Measurements from ENCODE around the gene MCFD2. TPM values are rescaled to one million over a fixed set of nuclear protein-coding genes. Genes with fewer than 3 reads are reported as not detected.

The MCFD2 gene
- total RNA-seq, 4 donors from 2014 or later, result 131 to 223 (median 169) TPM

DNA sequence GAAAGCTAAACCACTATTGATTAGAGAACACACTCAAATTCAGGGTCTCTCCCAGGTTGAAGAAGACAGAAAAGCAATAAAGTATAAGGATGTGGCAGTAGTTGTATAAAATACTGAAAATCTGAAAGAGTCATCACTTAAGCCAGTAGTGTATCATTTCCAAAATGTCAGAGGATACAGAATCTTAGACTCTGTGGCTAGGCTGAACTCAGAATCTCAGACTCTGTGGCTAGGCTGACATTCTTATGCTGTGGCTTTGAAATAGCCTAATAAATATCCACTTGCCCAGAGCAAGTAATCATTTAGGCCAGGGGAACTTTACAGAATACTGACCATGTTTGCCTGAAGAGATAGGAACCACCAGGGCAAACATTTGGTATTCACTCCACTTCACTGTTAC is 13.1 kb downstream of the MCFD2 start:
- intact Hi-C loops (cut with DNase I), result no loop called here
- TF ChIP-seq, protein P1, sequence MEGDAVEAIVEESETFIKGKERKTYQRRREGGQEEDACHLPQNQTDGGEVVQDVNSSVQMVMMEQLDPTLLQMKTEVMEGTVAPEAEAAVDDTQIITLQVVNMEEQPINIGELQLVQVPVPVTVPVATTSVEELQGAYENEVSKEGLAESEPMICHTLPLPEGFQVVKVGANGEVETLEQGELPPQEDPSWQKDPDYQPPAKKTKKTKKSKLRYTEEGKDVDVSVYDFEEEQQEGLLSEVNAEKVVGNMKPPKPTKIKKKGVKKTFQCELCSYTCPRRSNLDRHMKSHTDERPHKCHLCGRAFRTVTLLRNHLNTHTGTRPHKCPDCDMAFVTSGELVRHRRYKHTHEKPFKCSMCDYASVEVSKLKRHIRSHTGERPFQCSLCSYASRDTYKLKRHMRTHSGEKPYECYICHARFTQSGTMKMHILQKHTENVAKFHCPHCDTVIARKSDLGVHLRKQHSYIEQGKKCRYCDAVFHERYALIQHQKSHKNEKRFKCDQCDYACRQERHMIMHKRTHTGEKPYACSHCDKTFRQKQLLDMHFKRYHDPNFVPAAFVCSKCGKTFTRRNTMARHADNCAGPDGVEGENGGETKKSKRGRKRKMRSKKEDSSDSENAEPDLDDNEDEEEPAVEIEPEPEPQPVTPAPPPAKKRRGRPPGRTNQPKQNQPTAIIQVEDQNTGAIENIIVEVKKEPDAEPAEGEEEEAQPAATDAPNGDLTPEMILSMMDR (IDR thresholded peaks at IDR 0.05), result no peak
- no peak for TF ChIP-seq POLR2A (IDR thresholded peaks at IDR 0.05)

DNA sequence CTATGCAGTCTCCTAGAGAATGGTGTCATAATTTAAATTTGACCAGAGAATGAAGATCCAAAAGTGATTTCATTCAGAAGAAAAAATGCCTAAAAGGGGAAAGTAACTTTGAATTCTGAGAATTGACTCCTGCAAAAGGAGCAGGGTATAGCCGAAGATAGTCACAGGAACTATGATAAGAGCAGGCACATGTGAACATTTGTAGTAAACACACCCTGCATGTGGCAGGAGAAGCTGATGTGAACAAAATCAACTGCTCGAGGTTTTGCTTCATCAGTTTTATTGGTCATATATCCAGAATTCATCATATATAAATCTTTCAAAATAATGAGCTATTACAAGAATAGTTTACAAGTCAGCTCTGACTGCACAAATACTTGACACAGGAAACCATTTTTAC is 14.0 kb downstream of the MCFD2 start:
- 93 to 96% methylated on average over 2 of the region's 2 CpGs for WGBS, 2 donors
- DNase-seq, result no peak
- Histone ChIP-seq H3K4me3 (replicated peaks in 1 of 3) (no peak overlapping the region), H3K9me3 (no peaks in the 10 kb centered on the region), H3K4me1 (no peaks in the 10 kb centered on the region), H3K27ac (no peak overlapping the region), H3K27me3 (no peaks in the 10 kb centered on the region), H3K36me3 (peaks cover 7 to 23% of the 10 kb centered on the region in 2 donors)
- intact Hi-C loops (cut with DNase I), result no loop called here
- TF ChIP-seq, protein P1 (IDR thresholded peaks at IDR 0.05), result no peak
- no peak for TF ChIP-seq POLR2A (IDR thresholded peaks at IDR 0.05)

More for the DNA sequence above, 13.1 kb downstream of the MCFD2 start:
- no peaks in the 10 kb centered on the region for H3K4me1 ChIP-seq
- DNase-seq, result no peak
- no peak overlapping the region for H3K27ac ChIP-seq
- no peaks in the 10 kb centered on the region for H3K27me3 ChIP-seq
- H3K9me3 ChIP-seq, result no peaks in the 10 kb centered on the region
- no peak overlapping the region for H3K4me3 ChIP-seq (replicated peaks in 1 of 3)
- peaks cover 14 to 31% of the 10 kb centered on the region in 2 donors for H3K36me3 ChIP-seq

DNA sequence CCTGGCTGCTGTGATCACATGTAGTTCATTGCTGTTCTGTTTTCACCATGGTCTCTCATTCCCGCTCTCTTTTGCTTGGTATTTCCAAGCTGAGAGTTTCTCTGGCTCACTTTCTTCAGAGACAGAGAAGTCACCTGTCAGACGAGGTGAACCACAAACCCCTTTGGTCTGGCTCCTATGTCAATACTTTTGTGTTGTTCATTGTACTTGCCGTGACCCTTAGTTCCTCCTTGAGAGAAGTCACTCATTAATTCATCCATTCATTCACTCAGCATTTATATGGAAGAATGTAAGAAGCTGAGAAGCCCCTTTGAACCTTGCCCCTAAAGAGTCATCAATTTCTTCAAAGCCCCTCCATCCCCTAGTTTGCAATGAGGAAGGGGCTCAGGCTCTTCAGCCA is 15.2 kb downstream of the MCFD2 start:
- 71 to 85% methylated on average over 3 of the region's 3 CpGs for WGBS, 2 donors
- intact Hi-C loops (cut with DNase I), result no loop called here

DNA sequence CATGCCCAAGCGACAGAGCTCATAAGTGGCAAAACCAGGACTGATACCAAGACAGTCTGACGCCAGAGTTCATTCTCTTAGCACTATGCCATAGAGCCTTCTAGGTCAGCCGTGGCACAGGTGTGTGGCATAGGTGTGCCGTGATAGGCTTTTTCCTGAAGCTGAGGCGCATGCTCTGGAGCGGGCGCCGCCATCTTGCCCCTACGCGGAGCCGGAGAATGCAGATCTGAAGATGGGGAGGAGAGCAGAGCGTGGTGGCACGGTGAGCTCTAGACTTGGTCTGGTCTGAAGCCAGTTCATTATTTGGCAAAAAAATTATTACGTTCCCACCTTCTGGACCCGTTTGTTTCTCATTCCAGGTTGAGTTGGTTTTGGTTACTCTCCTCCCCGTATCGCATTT is 16.6 kb downstream of the MCFD2 start:
- no peaks in the 10 kb centered on the region for H3K9me3 ChIP-seq
- H3K27ac ChIP-seq, result no peak overlapping the region
- H3K27me3 ChIP-seq, result no peaks in the 10 kb centered on the region
- no peak overlapping the region for H3K4me3 ChIP-seq (replicated peaks in 1 of 3)
- WGBS, 2 donors, result 90 to 94% methylated on average over 17 of the region's 17 CpGs
- no peaks in the 10 kb centered on the region for H3K4me1 ChIP-seq
- no peak for DNase-seq
- H3K36me3 ChIP-seq, result no peaks in the 10 kb centered on the region
- intact Hi-C loops (cut with DNase I), result no loop called here
- TF ChIP-seq, protein P1 (IDR thresholded peaks at IDR 0.05), result no peak

More for the DNA sequence above, 15.2 kb downstream of the MCFD2 start:
- no peak for DNase-seq
- H3K4me1 ChIP-seq, result no peaks in the 10 kb centered on the region
- TF ChIP-seq, protein P1 (IDR thresholded peaks at IDR 0.05), result no peak
- TF ChIP-seq POLR2A (IDR thresholded peaks at IDR 0.05), result no peak
- H3K4me3 ChIP-seq (replicated peaks in 1 of 3), result no peak overlapping the region
- H3K36me3 ChIP-seq, result peaks cover 5 to 11% of the 10 kb centered on the region in 2 donors
- no peaks in the 10 kb centered on the region for H3K27me3 ChIP-seq
- H3K9me3 ChIP-seq, result no peaks in the 10 kb centered on the region
- H3K27ac ChIP-seq, result no peak overlapping the region

DNA sequence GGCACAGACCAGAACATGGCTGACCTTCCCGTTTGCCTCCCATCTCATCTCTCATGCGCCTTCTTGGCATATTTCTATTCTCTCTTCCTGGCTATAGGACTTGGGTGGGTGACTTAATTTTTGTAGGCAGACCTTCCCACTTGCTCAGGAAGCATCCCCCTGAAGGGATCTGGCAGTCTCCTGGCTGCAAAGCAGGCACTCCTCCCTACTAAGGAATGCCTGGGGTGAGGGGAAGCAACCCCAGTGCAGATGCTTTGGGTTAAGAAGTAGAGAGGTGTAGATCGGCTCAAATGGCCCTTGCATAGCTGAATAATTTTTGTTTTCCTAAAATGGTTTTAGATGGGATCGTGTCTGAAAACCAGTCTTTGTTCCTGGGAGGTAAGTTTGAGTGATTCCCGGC is 17.6 kb downstream of the MCFD2 start:
- DNase-seq, result no peak
- TF ChIP-seq, protein P1 (IDR thresholded peaks at IDR 0.05), result no peak
- no peak for TF ChIP-seq POLR2A (IDR thresholded peaks at IDR 0.05)
- Histone ChIP-seq H3K36me3 (no peaks in the 10 kb centered on the region), H3K27me3 (no peaks in the 10 kb centered on the region), H3K27ac (no peak overlapping the region), H3K4me3 (replicated peaks in 1 of 3) (no peak overlapping the region), H3K4me1 (no peaks in the 10 kb centered on the region), H3K9me3 (no peaks in the 10 kb centered on the region)
- intact Hi-C loops (cut with DNase I), result no loop called here
- WGBS, 2 donors, result 84% methylated on average over 5 of the region's 5 CpGs
